Adrenal gland (tissue), 5 donors: ENCODE results near the gene SLC6A3.

ENCODE experiments used
- CTCF ChIP-seq, 6 experiments: fragments of 450-650 bp in 4 of 6; fragments of 200-600 bp in 2 of 6; sonication (generic) in 1 of 6; IDR thresholded peaks; 1 replicate in 5 of 6; 2 replicates in 1 of 6; pipeline versions ENCODE4 v1.5.1 to v1.8.0; 2016 to 2021; ENCODE audit warnings: antibody characterized with exemption in 6 of 6, mild to moderate bottlenecking in 2 of 6, moderate library complexity in 1 of 6
- POLR2A ChIP-seq, 2 donors: fragments of 450-650 bp; IDR thresholded peaks; one replicate each; pipeline ENCODE4 v1.6.1; 2017; ENCODE audit warnings: antibody characterized with exemption in 2 of 2, mild to moderate bottlenecking in 2 of 2, moderate library complexity in 1 of 2
- donor health status: DM: no; HTN: no; CAD: no.

- no peak for TF ChIP-seq CTCF (IDR thresholded peaks at IDR 0.05)
- TF ChIP-seq POLR2A (IDR thresholded peaks at IDR 0.05) = no peak
These were observed 38.3 kb downstream of the SLC6A3 start for GRCh38 chr5:1406681-1407640.
